Vagina (tissue), 2 donors: Measurements from ENCODE around the gene ZRSR2. TPM values are rescaled to one million over a fixed set of nuclear protein-coding genes. Genes with fewer than 3 reads are reported as not detected.

Experiments used
- DNase-seq, 2 donors: peaks; one replicate each; pipeline ENCODE4 v3.0.0-alpha.2; 2017; ENCODE audit errors: extremely low spot score in 2 of 2
- H3K27ac ChIP-seq: fragments of 200-600 bp; sonication (generic); one replicate; pipeline ENCODE4 v1.5.1; 2019
- H3K27me3 ChIP-seq: fragments of 200-600 bp; sonication (generic); one replicate; pipeline ENCODE4 v1.5.1; 2019
- H3K36me3 ChIP-seq, 2 donors: fragments of 200-600 bp; sonication (generic); one replicate each; pipeline ENCODE4 v1.5.1; 2017 to 2019
- H3K4me1 ChIP-seq: fragments of 200-600 bp; sonication (generic); one replicate; pipeline ENCODE4 v1.5.1; 2019
- H3K4me3 ChIP-seq, 2 donors: fragments of 200-600 bp; sonication (generic); 1 replicate in 1 of 2; 2 replicates in 1 of 2; pipeline ENCODE4 v1.5.1; 2016 to 2019
- H3K9me3 ChIP-seq: fragments of 200-600 bp; sonication (generic); one replicate; pipeline ENCODE4 v1.5.1; 2019
- POLR2A ChIP-seq, 2 donors: fragments of 450-650 bp; IDR thresholded peaks; one replicate each; pipeline ENCODE4 v1.6.1; 2017; ENCODE audit warnings: antibody characterized with exemption in 2 of 2, mild to moderate bottlenecking in 2 of 2, moderate library complexity in 2 of 2
- POLR2AphosphoS5 ChIP-seq, 2 donors: sonication (generic); formaldehyde crosslinking; IDR thresholded peaks; one replicate each; pipeline ENCODE4 v1.9.0; 2017; ENCODE audit warnings: antibody characterized with exemption in 2 of 2, mild to moderate bottlenecking in 2 of 2, low read depth in 1 of 2; ENCODE audit not compliant: insufficient read depth in 1 of 2
- intact Hi-C: fragments of 100-400 bp; cut with DNase I; formaldehyde crosslinking; loops from one replicate; pipeline ENCODE4 v1.15.1; 2023
- total RNA-seq: library from RNA; depleted of rRNA; stranded (reverse); fragments of >200 nt; gene quantifications from one replicate; pipeline ENCODE4 v1.2.3, GENCODE V29; 2016
- TF ChIP-seq, protein P1 (sequence below), 3 experiments: fragments of 450-650 bp in 2 of 3; fragments of 200-600 bp in 1 of 3; sonication (generic) in 1 of 3; IDR thresholded peaks; one replicate each; pipeline ENCODE4 v1.5.1; 2017 to 2019; ENCODE audit warnings: antibody characterized with exemption in 3 of 3, mild to moderate bottlenecking in 2 of 3, moderate library complexity in 2 of 3

The ZRSR2 gene
- total RNA-seq, 1 donor from 2014 or later, result 12.5 TPM

DNA sequence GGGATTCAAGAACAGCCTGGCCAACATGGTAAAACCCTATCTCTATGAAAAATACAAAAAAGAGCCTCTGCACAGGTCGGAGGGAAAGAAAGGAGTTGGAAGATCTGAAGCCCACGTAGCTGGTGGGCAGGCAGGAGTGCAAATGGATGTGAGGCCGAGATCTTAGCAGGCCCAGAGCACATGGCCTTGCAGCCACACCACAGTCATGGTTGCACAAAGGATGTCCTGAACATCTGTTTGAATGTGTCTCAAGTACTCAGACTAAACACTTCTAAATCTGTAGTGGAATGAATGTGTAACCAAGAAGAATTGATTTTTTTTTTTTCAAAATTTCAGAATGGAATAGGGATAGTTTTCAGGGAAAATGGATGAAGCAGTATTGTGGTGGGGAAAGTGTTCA, 41.4 kb upstream of the ZRSR2 start:
- no peaks in the 10 kb centered on the region for H3K9me3 ChIP-seq
- no peaks in the 10 kb centered on the region for H3K36me3 ChIP-seq
- DNase-seq, result no peak
- no peaks in the 10 kb centered on the region for H3K27me3 ChIP-seq
- no peak overlapping the region for H3K4me3 ChIP-seq
- peaks cover 45% of the 10 kb centered on the region for H3K4me1 ChIP-seq
- TF ChIP-seq POLR2AphosphoS5 (IDR thresholded peaks at IDR 0.05; ENCODE audit: insufficient read depth in 1 of 2, low read depth in 1 of 2), result no peak
- TF ChIP-seq, protein P1, sequence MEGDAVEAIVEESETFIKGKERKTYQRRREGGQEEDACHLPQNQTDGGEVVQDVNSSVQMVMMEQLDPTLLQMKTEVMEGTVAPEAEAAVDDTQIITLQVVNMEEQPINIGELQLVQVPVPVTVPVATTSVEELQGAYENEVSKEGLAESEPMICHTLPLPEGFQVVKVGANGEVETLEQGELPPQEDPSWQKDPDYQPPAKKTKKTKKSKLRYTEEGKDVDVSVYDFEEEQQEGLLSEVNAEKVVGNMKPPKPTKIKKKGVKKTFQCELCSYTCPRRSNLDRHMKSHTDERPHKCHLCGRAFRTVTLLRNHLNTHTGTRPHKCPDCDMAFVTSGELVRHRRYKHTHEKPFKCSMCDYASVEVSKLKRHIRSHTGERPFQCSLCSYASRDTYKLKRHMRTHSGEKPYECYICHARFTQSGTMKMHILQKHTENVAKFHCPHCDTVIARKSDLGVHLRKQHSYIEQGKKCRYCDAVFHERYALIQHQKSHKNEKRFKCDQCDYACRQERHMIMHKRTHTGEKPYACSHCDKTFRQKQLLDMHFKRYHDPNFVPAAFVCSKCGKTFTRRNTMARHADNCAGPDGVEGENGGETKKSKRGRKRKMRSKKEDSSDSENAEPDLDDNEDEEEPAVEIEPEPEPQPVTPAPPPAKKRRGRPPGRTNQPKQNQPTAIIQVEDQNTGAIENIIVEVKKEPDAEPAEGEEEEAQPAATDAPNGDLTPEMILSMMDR (IDR thresholded peaks at IDR 0.05), result no peak
- TF ChIP-seq POLR2A (IDR thresholded peaks at IDR 0.05), result no peak
- H3K27ac ChIP-seq, result peak overlapping the region; percentile 82
- intact Hi-C loops, result no loop called here

DNA sequence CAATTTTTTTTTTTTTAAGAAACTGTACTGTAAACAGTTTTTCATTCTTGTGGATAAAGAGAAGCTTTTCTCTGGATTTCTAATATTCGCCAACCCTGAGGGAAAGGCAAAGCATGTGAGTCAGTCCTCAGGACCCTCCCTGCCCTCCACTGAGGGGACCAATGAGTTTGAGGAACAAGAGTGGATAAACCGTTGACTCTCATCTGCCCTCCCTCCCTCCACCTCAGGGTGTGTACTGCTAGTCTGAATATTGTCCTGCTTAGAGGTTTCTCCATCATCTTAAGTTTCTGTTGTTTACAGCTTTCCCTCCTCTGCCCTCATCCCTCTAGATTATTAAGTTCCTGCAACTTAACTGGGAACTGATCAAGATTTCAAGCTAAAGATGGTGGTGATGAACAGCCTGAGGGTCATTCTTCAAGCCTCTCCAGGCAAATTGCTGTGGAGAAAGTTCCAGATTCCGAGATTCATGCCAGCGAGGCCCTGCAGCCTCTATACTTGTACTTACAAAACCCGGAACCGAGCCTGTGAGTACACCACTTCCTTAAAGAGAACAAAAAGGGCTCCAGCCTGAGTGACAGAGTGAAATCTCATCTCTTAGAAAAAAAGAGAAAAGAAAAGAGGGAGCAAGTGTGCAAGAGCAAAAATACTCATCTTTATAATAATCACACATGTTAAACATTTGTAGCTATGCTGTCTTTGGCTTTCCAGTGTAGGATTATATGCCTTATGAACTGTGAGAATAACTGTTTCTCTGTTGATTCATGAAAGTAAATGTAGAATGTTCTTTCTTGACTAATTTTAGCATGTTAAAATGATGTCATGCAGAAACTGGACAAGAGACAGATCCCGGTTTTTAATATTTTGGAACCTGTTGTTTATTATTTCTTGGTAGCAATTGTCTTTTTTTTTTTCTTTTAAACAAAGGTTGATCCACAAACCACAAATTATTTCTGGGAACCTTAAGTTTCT, 40.4 kb upstream of the ZRSR2 start:
- no peaks in the 10 kb centered on the region for H3K27me3 ChIP-seq
- H3K27ac ChIP-seq, result peak overlapping the region; percentile 82
- intact Hi-C loops, result no loop called here
- H3K9me3 ChIP-seq, result no peaks in the 10 kb centered on the region
- no peak for DNase-seq
- H3K4me1 ChIP-seq, result peaks cover 37% of the 10 kb centered on the region
- TF ChIP-seq POLR2AphosphoS5 (IDR thresholded peaks at IDR 0.05; ENCODE audit: insufficient read depth in 1 of 2, low read depth in 1 of 2) (peak in 1 of 2 donors; percentile 48), POLR2A (IDR thresholded peaks at IDR 0.05) (no peak)
- TF ChIP-seq, protein P1 (IDR thresholded peaks at IDR 0.05), result no peak
- no peaks in the 10 kb centered on the region for H3K36me3 ChIP-seq
- H3K4me3 ChIP-seq, result no peak overlapping the region

DNA sequence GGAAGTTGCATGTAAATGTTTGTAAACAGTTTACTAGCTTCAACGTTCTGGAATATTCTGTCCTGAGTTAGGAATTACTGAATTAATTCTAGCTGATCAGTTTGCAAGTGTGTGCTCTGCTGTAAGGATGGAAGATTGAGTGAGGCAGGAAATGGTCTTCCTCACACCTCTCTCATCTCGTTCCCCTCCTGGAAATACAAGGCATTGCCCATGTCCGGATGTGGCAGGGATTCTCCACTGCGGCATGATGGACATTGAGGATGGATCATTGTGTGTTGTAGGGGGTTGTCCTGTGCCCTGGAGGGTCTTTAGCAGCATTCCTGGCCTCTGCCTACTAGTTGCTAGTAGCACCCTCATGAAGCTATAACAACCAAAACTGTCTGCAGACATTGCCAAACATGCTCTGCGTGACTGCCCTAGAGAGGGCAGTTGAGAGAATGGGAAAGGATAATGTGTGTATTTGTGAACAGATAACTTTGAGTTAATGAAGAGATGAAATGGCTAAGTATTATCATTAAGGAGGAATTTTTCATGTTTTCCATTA, 39.6 kb upstream of the ZRSR2 start:
- Histone ChIP-seq H3K27ac (peak overlapping the region; percentile 82), H3K9me3 (no peaks in the 10 kb centered on the region), H3K4me1 (peaks cover 37% of the 10 kb centered on the region), H3K27me3 (no peaks in the 10 kb centered on the region), H3K36me3 (no peaks in the 10 kb centered on the region), H3K4me3 (no peak overlapping the region)
- no peak for DNase-seq
- TF ChIP-seq POLR2AphosphoS5 (IDR thresholded peaks at IDR 0.05; ENCODE audit: insufficient read depth in 1 of 2, low read depth in 1 of 2) (no peak), POLR2A (IDR thresholded peaks at IDR 0.05) (no peak)
- TF ChIP-seq, protein P1 (IDR thresholded peaks at IDR 0.05), result no peak
- intact Hi-C loops, result no loop called here

DNA sequence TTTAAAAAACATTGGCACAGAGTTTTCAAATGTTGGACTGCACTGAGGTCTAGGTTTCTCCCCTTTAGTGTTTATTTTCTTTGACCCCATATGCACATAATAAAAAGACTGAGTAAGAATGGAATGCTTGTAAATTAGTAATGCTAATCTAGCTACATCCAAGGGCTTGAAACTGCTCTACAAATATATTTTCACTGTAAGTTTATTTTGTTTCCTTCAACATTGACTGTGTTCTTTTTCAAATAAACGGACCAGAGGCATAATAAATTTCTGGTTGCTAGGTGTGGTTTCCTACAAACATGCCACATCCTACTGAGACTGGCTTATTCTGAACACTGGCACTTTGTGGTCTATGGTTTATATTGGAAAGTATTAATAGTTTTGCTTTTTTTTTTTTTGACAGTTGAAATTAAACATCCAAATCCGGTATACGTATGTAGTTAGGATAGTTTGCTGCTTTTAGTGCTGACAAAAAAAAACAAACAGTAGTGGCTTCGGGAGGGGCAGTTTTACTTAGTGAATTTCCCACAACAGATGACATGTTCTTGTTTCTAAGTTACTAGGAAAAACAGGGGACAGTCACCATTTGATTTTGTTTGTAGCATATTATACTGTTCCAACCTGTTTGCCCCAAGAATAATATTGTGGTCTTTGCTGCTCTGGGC, 39.0 kb upstream of the ZRSR2 start:
- Histone ChIP-seq H3K36me3 (no peaks in the 10 kb centered on the region), H3K27ac (peak overlapping the region; percentile 82), H3K4me1 (peaks cover 37% of the 10 kb centered on the region), H3K27me3 (no peaks in the 10 kb centered on the region), H3K9me3 (no peaks in the 10 kb centered on the region), H3K4me3 (no peak overlapping the region)
- TF ChIP-seq POLR2A (IDR thresholded peaks at IDR 0.05) (no peak), POLR2AphosphoS5 (IDR thresholded peaks at IDR 0.05; ENCODE audit: insufficient read depth in 1 of 2, low read depth in 1 of 2) (peak in 1 of 2 donors; percentile 43)
- TF ChIP-seq, protein P1 (IDR thresholded peaks at IDR 0.05), result no peak
- intact Hi-C loops, result no loop called here
- no peak for DNase-seq
